ENCODE data around the gene AOPEP. TPM values are rescaled to one million over a fixed set of nuclear protein-coding genes. Genes with fewer than 3 reads are reported as not detected.

The AOPEP gene
- total and polyA plus RNA-seq, 11 donors = 105 to 310 (median 185) TPM

DNA sequence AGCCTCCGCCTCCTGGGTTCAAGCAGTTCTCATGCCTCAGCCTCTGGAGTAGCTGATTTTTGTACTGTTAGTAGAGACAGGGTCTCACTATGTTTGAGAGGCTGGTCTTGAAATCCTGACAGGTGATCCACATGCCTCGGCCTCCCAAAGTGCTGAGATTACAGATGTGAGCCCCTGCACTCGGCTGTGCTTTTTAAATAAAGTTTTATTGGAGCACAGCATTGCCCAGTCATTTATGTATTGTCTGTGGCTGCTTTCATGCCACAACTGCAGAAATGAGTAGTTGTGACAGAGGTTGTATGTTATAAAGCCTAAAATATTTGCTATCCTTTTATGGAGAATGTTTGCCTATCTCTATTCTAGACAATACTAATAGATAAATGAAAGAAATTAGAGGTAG is 169.2 kb downstream of the AOPEP start:
- 63 to 85% (median 64%) methylated on average over 3 of the region's 3 CpGs for WGBS, 4 donors
- Histone ChIP-seq H3K9me3 (peaks cover 0 to 12% (median 2%) of the 10 kb centered on the region in 12 donors), H3K27ac (no peak overlapping the region), H3K4me3 (no peak overlapping the region), H3K36me3 (no peaks in the 10 kb centered on the region), H3K4me1 (peaks cover 0 to 11% (median under 1%) of the 10 kb centered on the region in 12 donors), H3K27me3 (no peaks in the 10 kb centered on the region)
- TF ChIP-seq POLR2A (IDR thresholded peaks at IDR 0.05) (no peak), CTCF (IDR thresholded peaks at IDR 0.05) (no peak)
- intact Hi-C loops (cut with DNase I) = no loop called here
- DNase-seq = no peak
- ATAC-seq = no peak

DNA sequence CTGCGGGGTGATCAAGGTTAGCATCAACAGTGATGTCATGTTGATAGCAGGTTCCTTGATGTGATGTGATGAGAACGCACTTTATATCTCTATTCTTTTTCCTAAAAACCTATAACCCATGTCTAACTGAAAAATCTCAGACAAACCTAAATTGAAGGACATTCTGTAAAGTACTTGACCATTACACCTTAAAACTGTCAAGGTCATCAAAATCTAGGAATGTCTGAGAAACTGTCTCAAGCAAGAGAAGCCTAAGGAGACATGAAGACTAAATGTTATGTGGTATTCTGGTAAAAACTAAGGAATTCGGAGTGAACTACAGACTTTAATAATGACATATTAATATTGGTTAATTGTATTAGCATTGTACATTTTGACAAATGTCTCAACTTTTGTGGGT is 170.0 kb downstream of the AOPEP start:
- H3K4me1 ChIP-seq = peaks cover 0 to 19% (median 6%) of the 10 kb centered on the region in 12 donors
- H3K4me3 ChIP-seq = no peak overlapping the region
- no peak for DNase-seq
- no peaks in the 10 kb centered on the region for H3K27me3 ChIP-seq
- 94 to 97% (median 95%) methylated on average over 3 of the region's 3 CpGs for WGBS, 4 donors
- H3K9me3 ChIP-seq = peaks cover 0 to 3% (median 0%) of the 10 kb centered on the region in 12 donors
- intact Hi-C loops (cut with DNase I) = no loop called here
- H3K27ac ChIP-seq = no peak overlapping the region
- H3K36me3 ChIP-seq = no peaks in the 10 kb centered on the region
- TF ChIP-seq CTCF (IDR thresholded peaks at IDR 0.05) (no peak), POLR2A (IDR thresholded peaks at IDR 0.05) (no peak)
- ATAC-seq = no peak

GRCh38 chr9:94899464-94900221 is 173.1 kb downstream of the AOPEP start:
- peak overlapping the region in 9 of 12 donors; percentile 33 to 78 (median 64) for H3K27ac ChIP-seq
- ATAC-seq = no peak
- intact Hi-C loops (cut with DNase I) = no loop called here
- no peak for TF ChIP-seq CTCF (IDR thresholded peaks at IDR 0.05)
- no peak for TF ChIP-seq POLR2A (IDR thresholded peaks at IDR 0.05)
- no peak for DNase-seq
- WGBS, 4 donors = 96 to 99% (median 97%) methylated on average over 8 of the region's 8 CpGs
- H3K27me3 ChIP-seq = no peaks in the 10 kb centered on the region
- peaks cover 0 to 29% (median 6%) of the 10 kb centered on the region in 12 donors for H3K4me1 ChIP-seq
- no peak overlapping the region for H3K4me3 ChIP-seq
- H3K9me3 ChIP-seq = no peaks in the 10 kb centered on the region
- H3K36me3 ChIP-seq = no peaks in the 10 kb centered on the region

DNA sequence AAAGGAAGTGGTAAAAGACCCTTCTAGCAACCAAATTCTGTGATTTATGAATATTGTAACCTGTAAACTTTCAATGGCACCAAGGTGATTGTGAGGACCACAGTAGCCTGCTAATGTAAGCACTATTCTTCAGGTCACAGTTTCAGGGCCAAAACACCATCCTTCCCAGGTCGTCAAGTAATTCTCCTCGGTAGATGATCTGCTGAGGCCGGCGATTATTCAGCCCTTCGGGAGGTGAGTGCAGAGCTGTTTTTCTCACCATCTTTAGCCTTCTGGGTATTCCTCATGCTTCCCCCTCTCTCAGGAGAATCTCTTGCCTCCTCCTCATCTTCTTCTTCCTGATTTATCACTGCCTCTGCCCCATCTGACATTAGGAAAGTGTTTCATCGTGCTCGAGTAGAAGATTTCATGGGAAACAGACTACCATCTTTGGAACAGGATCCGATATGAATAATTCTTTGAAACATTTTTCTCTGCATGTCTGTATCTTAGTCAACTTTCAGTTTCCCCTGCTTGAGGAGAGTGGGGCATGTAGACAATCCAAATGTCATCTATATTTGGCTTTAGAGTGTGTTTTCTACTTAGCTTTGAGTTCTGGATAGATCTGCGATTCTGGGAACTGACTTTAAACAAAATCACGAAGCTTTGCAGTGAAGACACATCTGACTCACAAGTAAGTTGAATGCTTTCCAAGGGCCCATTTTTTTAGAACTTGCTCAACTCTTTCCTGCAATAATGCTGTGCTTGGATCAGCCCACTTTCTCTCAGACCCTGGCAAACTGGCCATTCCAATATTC is 173.9 kb downstream of the AOPEP start:
- DNase-seq = no peak
- Histone ChIP-seq H3K36me3 (no peaks in the 10 kb centered on the region), H3K4me3 (peak overlapping the region in 4 of 12 donors; percentile 6 to 20 (median 18)), H3K4me1 (peaks cover 0 to 29% (median 6%) of the 10 kb centered on the region in 12 donors), H3K27ac (peak overlapping the region in 11 of 12 donors; percentile 4 to 78 (median 64)), H3K27me3 (no peaks in the 10 kb centered on the region), H3K9me3 (no peaks in the 10 kb centered on the region)
- 57 to 75% (median 69%) methylated on average over 10 of the region's 10 CpGs for WGBS, 4 donors
- peak in 3 of 4 donors; percentile 65 to 87 (median 73) for ATAC-seq
- TF ChIP-seq POLR2A (IDR thresholded peaks at IDR 0.05) = no peak
- intact Hi-C loops (cut with DNase I) = no loop called here

Data from heart left ventricle (tissue), 16 donors.